ES-I3 (cell line): Measurements from ENCODE around the gene WNT4.

Source experiments
- H3K36me3 ChIP-seq: 2 replicates; pipeline ENCODE4 v1.6.1; 2013; ENCODE audit warnings: mild to moderate bottlenecking, low read length, control low read depth, moderate library complexity; ENCODE audit not compliant: insufficient read depth
- H3K4me1 ChIP-seq: 2 replicates; pipeline ENCODE4 v1.6.1; 2013; ENCODE audit warnings: mild to moderate bottlenecking, control low read depth, low read length; ENCODE audit not compliant: insufficient read depth
- H3K9ac ChIP-seq: 2 replicates; pipeline ENCODE4 v1.6.1; 2013; ENCODE audit warnings: low read depth, mild to moderate bottlenecking, low read length, moderate library complexity
- H3K9me3 ChIP-seq: 2 replicates; pipeline ENCODE4 v1.6.1; 2013; ENCODE audit warnings: mild to moderate bottlenecking, low read length, moderate library complexity; ENCODE audit not compliant: control insufficient read depth, insufficient read depth

WNT4 gene

GRCh38 chr1:22174446-22175220, 31.7 kb upstream of the WNT4 start:
- Histone ChIP-seq H3K4me1 (no peaks in the 10 kb centered on the region), H3K9me3 (no peaks in the 10 kb centered on the region; the same call in 1 of the 2 replicates), H3K36me3 (no peaks in the 10 kb centered on the region; the same call in 1 of the 2 replicates), H3K9ac (no peak overlapping the region)

- no peak overlapping the region for H3K9ac ChIP-seq
- no peaks in the 10 kb centered on the region for H3K36me3 ChIP-seq
- no peaks in the 10 kb centered on the region for H3K4me1 ChIP-seq
- H3K9me3 ChIP-seq: no peaks in the 10 kb centered on the region; the same call in 1 of the 2 replicates
These were observed 29.2 kb upstream of the WNT4 start for GRCh38 chr1:22171951-22172715.

- Histone ChIP-seq H3K4me1 (no peaks in the 10 kb centered on the region; the same call in 1 of the 2 replicates), H3K9me3 (no peaks in the 10 kb centered on the region; the same call in 1 of the 2 replicates), H3K9ac (no peak overlapping the region), H3K36me3 (no peaks in the 10 kb centered on the region)
These were observed 26.9 kb upstream of the WNT4 start for GRCh38 chr1:22169816-22170215.

GRCh38 chr1:22168412-22168973, 25.6 kb upstream of the WNT4 start:
- no peaks in the 10 kb centered on the region; the same call in 1 of the 2 replicates for H3K4me1 ChIP-seq
- no peaks in the 10 kb centered on the region for H3K36me3 ChIP-seq
- no peaks in the 10 kb centered on the region for H3K9me3 ChIP-seq
- H3K9ac ChIP-seq: no peak overlapping the region

GRCh38 chr1:22166439-22166838, 23.5 kb upstream of the WNT4 start:
- no peak overlapping the region for H3K9ac ChIP-seq
- H3K4me1 ChIP-seq: no peaks in the 10 kb centered on the region; the same call in 1 of the 2 replicates
- no peaks in the 10 kb centered on the region for H3K36me3 ChIP-seq
- no peaks in the 10 kb centered on the region for H3K9me3 ChIP-seq

GRCh38 chr1:22164841-22165808, 22.2 kb upstream of the WNT4 start:
- Histone ChIP-seq H3K36me3 (no peaks in the 10 kb centered on the region), H3K9me3 (no peaks in the 10 kb centered on the region), H3K4me1 (peaks cover 4% of the 10 kb centered on the region; the same call in 1 of the 2 replicates), H3K9ac (no peak overlapping the region)

- Histone ChIP-seq H3K4me1 (peaks cover 4% of the 10 kb centered on the region; the same call in 1 of the 2 replicates), H3K9ac (no peak overlapping the region), H3K36me3 (no peaks in the 10 kb centered on the region)
These were observed 20.7 kb upstream of the WNT4 start for GRCh38 chr1:22163564-22163963.

GRCh38 chr1:22163137-22163536, 20.2 kb upstream of the WNT4 start:
- H3K4me1 ChIP-seq: peaks cover 4% of the 10 kb centered on the region; the same call in 1 of the 2 replicates
- H3K9ac ChIP-seq: no peak overlapping the region
- no peaks in the 10 kb centered on the region for H3K9me3 ChIP-seq
- no peaks in the 10 kb centered on the region for H3K36me3 ChIP-seq

More at GRCh38 chr1:22163564-22163963, 20.7 kb upstream of the WNT4 start:
- no peaks in the 10 kb centered on the region for H3K9me3 ChIP-seq

- H3K4me1 ChIP-seq: peaks cover 4% of the 10 kb centered on the region; the same call in 1 of the 2 replicates
- no peak overlapping the region for H3K9ac ChIP-seq
- H3K9me3 ChIP-seq: no peaks in the 10 kb centered on the region
- no peaks in the 10 kb centered on the region for H3K36me3 ChIP-seq
These were observed 17.0 kb upstream of the WNT4 start for GRCh38 chr1:22159891-22160290.

- H3K36me3 ChIP-seq: no peaks in the 10 kb centered on the region
- 0 out of 2 replicates have a peak, but pooled peaks cover 4% of the 10 kb centered on the region for H3K4me1 ChIP-seq
- H3K9ac ChIP-seq: no peak overlapping the region
- no peaks in the 10 kb centered on the region for H3K9me3 ChIP-seq
These were observed 15.8 kb upstream of the WNT4 start for GRCh38 chr1:22158654-22159053.

GRCh38 chr1:22157359-22157966, 14.6 kb upstream of the WNT4 start:
- no peaks in the 10 kb centered on the region for H3K9me3 ChIP-seq
- H3K4me1 ChIP-seq: 0 out of 2 replicates have a peak, but pooled peaks cover 4% of the 10 kb centered on the region
- no peak overlapping the region for H3K9ac ChIP-seq
- H3K36me3 ChIP-seq: no peaks in the 10 kb centered on the region

- H3K9ac ChIP-seq: no peak overlapping the region
- H3K9me3 ChIP-seq: no peaks in the 10 kb centered on the region
These were observed 12.6 kb upstream of the WNT4 start for GRCh38 chr1:22155517-22155916.

GRCh38 chr1:22154626-22155025, 11.7 kb upstream of the WNT4 start:
- Histone ChIP-seq H3K9ac (no peak overlapping the region), H3K36me3 (no peaks in the 10 kb centered on the region), H3K9me3 (no peaks in the 10 kb centered on the region), H3K4me1 (no peaks in the 10 kb centered on the region)

More at GRCh38 chr1:22155517-22155916, 12.6 kb upstream of the WNT4 start:
- no peaks in the 10 kb centered on the region for H3K36me3 ChIP-seq
- H3K4me1 ChIP-seq: 0 out of 2 replicates have a peak, but pooled peaks cover 3% of the 10 kb centered on the region
